Islet precursor cell (in vitro differentiated cells): ENCODE results near the gene LRRC4C.

ENCODE experiments used
- DNase-seq: peaks from one replicate; pipeline ENCODE4 v3.0.0-alpha.2; 2018

The LRRC4C gene

DNA sequence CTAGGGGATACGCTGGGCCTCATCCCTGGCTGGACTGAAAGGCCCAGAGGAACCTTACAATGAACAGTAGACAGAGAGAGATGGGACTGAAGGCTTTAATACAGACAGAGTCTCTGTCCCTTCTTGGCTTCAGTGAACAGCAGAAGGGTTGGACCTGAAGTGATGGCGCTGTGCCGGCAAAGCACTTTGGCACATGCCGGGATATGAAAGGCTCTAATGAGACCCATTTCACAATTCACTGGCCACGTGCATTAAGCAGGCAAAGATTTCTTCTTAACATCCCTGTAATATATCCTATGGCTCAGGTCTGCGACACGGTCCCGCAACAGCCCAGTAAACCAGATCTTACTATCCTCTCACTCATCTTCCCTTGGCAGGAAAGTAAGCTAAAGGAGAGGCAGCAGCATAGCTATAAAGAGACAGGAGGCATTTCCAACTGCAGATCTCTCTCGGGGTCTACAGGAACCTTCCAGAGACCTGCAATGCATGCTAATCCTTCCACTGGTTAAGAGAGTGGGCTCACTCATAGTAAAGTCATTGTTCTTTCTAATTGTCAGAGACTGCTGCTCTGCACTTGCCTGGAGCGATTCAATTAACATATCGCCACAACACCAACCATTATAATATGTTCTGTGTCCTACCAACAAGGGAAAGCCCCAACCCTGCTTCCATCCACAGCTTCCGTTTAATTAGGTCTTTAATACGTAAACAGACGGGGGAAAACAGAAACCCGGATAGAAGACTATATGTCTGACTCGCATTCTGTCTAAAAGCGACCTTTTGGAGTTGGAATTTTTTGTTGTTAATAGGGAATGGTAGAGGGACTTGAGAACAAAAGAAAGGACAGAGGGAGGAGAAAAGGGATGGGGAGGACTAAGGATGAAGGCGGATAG lies 1179.0 kb downstream of the LRRC4C start:
- peak; percentile 78 for DNase-seq

DNA sequence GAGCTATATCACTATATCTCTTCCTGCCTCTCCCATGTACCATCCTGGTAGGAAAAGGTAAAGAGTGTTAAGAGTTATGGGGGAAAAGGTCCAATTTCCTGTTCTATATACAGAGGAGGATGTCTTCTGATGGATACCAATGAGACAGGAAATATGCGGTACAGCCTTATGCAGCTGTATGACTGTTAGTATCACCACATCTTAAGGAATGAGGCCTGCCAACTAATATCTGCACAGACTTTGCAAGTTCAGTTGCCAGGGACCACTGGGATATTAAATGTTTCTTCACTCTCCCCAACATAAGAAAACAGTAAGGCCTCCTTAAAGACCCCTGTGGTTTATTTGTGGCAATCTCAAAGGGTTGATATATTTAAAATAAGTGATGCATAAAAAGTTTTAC lies 1182.5 kb downstream of the LRRC4C start:
- DNase-seq: no peak

DNA sequence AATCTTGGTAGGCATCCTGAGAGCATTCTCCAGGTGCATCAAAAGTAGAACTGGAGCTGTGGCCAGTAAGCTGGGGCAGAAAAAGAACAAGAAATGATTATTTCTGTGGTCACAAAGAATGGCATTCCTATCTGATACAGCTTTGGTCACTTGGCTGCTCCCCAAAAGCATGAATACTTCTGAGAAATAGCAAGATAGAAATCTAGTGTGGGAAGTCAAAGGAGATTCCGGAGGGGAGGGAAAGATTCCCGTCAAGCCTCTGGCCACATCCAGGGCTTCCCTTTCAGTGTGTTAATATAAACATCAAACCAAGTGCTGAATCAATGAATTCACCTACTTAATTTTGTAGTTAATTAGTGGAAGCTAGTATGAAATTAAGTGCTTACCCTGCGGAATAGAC lies 1185.4 kb downstream of the LRRC4C start:
- no peak for DNase-seq

DNA sequence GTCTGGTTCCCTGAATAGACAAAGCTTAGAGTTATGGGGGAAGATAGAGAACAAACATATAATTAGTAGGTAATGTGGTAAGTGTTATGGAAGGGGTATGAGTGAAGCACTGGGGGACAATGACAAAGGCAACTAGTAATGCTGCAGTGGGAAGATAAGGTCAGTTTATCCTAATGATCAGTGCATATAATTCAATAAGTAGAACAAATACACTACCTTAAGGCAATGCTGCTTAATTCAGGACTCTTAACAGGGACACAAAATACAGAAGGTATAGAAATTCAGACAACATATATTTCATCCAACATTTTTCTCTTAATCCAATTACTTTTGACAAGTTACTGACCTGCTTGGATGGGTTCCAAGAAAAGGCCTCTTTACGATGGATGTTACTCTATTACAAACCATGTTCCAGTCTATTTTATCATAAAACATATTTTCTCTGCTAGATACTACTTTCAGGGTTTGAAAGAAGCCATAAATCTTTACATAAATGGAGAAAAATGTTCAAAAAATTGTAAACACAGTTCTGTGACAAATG lies 1186.2 kb downstream of the LRRC4C start:
- DNase-seq: no peak

DNA sequence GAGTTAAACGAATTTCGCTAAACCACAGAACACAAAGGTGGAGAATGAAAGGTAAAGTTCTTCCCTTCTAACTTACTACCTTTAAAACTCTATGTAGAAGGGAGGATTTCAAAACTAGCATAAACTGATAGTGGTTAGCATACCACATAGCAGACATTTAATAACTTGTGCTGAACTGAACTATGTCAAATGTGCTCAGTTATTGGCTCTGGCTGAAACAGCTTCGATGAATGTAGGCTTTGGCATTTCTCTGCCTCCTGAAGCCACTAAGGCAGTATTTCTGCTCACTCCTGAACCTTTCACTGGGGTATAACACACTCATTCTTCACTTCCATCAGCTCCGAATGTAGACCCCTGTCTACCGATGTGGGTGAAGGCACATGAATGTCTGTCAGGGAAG lies 1188.1 kb downstream of the LRRC4C start:
- no peak for DNase-seq

DNA sequence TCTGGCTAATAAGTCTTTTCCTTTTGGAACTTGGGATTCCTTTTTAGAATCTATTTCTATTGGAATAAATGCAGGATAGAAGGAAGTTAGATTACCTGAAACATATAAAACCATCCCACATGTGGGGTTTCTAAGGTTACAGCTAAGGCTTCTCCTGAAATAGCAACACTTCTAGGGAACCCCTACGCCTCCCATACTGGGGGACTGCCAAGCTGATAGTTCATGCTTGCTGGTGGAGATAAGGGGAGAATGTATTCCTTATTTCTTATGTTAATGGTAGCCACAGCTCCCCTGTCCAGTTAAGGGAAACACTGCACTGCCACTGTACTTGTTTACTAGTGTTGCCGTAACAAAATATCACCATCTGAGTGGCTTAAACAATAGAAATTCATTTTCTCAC lies 1189.6 kb downstream of the LRRC4C start:
- no peak for DNase-seq

DNA sequence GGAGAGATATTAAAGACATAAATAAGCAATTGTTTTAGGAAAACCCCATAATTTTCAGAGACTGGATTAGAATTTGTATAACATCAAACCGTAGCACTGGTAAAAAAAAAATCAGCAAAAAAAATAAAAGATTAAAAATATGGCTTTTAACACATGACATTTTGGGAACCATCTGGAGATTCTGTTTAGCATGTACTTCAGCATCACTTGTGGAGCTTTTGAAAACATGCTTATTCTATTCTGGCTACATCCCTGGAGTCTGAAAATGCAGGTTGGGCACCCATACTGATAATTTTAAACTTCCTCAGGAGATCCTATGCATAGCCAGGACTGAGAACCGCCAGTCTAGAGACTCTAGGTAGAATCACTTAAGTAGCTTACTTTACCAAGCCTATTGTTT lies 1190.9 kb downstream of the LRRC4C start:
- no peak for DNase-seq

DNA sequence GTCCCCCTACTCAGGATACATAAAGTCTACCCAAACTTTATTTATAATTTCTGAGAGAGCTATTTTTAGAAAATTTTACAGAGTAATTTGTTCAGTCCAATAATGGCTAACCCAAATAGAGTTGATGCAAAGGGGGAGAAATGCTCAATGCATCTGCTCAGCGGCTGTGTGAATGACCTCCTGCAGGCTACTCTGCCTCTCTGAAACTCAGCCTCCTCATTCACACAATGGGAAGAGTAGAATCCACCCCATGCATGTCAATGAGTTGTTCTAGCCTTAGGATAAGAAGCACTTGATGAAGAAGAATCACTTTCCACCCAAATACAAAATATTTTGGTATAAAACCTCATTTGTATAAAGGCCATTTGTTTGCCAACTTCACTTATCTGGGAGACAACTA lies 1204.0 kb downstream of the LRRC4C start:
- no peak for DNase-seq

DNA sequence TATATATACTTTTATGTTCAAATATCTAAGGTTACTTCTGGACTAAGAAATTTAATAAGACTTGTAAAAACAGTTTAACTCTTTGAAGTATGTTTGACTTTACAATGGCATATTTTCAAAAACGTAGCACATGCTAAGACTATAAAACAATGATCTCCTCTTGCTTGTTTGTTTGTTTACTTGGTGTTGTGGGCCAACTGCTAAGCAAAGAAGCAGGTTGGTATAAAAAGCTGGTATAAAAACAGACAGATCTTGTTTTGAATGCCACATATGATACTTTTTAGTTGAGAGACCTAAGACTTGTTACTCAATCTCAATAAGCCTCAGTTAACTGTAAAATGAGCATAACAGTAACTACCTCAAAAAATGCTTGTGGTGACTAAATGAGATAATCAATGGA lies 1206.3 kb downstream of the LRRC4C start:
- DNase-seq: no peak

DNA sequence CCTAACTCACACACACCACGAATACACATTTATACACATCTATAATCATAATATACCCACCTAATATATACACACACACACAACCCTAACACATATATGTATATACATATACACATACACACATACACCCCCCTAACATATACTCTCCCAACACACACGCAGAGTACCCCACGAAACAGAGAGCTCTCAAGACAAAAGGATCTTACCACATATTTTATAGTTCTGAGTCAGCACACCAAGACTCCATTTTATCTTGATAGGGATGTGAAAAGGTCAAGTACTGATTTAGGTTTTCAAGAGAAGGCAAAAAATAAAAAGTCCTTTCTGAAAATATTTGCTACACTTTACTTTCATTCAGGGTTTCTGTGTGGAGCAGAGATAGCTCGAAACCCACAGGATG lies 1207.2 kb downstream of the LRRC4C start:
- no peak for DNase-seq

DNA sequence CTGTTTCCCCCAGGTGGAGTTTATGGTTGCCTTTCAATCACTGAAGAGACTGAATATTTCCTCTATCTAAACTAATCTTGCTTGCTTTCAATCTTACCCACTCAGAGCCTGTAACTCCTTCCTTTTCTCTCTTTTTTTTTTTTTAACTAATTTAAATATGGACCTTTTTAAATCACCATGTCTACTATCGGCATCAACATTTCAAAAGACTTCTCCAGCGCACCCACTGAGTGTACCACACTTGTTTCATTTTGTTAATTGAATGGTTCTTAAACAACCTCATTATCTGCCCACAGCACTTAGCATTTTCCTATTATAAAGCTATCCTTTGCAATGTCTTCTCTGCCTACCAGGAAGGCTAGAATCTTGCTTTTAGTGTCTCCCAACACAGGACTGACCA lies 1212.5 kb downstream of the LRRC4C start:
- DNase-seq: no peak

DNA sequence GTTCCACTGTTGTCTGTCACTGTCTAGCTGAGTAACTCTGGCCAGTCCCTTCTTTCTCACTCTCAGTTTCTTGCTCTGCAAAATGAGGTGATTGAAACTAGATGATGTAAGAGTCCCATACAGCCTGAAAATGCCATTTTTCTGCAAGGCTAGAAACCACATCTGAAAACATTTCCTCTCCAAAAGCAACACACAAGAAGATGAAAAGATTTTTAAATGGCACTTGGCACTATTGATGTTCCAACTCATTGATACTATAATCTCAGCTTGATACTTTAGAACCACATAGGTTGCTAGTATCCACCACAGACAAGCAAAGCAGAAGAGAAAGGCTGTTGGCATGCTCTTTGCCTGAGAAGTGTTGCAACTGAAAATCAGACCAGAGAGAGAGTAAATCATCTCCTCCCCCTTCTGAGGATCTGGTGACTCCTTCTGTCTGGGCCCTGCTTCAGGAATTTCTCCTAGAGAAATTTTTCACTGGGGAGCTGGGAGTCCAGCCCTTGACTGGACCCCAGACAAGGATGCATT lies 1217.9 kb downstream of the LRRC4C start:
- peak; percentile 81 for DNase-seq

DNA sequence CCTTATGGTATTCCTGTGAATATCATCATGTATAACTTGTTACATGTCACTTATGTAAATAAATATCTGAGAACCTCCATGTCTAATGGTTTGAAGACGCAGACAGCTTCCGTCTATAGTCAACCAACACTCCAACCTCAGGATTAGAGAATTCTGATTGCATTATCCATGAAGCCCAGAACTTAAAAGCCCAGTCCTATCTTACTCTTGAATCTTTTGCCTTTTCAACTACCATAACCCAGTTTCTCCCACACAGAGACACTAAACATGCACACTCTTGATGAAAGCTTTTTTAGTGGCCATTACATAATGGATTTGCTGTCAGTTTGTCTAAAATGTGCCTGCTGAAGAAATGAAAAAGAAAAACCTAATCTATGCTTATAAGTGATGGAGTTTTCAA lies 1219.2 kb downstream of the LRRC4C start:
- DNase-seq: no peak

DNA sequence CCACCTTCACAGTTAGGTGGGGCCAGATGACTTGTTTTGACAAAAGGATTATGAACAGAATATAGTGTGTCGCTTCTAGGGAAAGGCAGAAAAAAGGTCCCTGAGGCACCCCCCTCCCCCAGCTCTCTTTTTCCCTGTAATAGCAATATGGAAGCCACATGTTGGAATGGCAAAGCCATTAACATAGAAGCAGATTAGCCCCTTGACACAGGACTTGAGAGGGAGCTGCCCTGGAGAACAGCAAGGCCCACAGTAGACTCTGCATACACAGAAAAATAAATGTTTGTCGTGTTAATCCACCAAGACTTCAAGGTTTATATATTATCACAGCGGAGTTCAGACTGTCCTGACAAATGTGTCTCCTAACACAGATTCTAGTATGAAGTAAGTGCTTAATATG lies 1222.9 kb downstream of the LRRC4C start:
- no peak for DNase-seq

DNA sequence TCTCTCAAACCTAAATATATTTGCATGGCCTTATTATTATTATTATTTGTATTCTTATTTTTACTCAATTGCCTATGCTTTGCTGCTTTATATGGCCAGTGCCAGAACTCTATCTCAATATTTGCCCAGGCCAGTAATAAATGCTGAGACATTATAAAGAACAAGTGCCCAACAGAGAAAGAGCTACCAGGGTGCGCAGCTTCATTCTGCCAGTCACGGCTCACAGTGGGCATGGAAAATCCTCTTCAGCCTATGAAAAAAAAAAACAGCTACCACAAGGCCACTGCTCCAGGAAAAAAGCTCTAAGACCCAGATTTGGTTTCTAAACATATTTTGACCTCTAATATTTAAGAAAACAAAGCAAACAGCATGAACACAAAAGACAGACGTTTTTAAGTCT lies 1223.6 kb downstream of the LRRC4C start:
- DNase-seq: no peak

DNA sequence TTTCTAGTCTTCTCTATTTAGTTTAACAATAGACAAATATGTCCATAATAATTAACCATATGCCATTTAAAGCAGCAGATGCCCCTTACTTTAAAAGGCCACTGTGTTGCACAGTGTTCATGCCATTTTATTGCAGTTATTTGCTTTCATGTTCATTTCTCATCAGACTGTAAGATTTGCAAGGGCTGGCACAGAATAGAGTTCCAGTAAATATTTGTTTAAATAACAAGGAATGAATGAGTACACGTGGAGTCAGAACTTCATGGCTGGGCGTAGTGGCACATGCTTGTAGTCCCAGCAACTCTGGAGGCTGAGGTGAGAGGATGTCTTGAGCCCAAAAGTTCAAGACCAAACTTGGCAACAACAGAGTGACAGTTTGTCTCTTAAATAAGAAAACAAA lies 1228.6 kb downstream of the LRRC4C start:
- no peak for DNase-seq

DNA sequence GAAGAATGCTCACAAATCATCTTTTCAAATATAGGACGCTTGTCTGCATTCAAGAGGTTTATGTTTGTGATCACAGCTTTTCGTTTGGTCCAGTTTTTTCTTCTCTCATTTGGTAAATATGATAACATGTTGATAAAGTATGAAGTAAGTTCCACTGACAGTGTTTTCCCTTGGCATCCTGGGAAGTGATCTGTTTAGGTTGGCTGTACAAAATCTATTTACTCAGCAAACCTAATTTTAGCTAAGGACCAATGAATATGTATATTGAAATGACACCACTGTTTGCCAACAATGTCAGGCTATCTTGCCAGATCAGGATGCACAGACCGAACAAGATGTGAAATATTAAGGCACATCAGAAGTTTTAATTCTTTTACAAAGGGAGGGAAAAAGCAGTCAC lies 1230.8 kb downstream of the LRRC4C start:
- DNase-seq: no peak

DNA sequence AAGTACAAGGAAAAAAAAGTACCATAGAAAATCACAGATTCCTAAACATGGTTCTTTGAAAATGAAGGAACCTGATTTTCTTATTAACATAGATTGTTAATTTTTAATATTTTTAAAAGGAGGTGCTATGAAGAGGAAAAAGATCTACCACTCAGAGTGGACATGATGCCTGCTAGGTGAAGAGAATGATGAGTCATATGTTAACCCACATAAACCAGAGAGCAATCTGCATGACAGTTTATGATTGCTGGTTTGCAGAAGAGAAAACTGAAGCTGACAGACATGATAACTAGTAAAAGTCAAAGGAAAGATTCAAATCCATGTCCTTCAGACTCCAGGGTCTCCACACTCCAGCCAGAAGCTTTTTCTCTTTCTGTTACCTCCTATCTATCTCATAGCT lies 1231.7 kb downstream of the LRRC4C start:
- no peak for DNase-seq

DNA sequence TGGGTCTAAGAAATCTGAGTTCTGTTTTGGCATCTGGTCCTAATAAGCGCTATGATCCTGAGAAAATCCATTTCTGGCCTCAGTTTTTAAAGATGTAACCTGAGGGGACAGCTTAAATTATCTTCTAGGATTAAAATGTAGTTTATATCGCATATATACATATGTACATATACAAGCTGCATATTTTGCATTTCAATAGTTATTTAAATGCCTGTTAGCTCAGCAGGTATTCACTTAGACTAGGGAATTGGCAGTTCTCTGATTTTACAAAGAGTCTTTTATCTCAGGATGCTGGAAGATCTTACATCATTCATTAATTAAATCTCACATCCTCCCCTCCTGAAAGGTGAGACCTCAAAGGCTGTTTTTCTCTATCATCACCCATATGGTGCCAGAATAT lies 1232.8 kb downstream of the LRRC4C start:
- no peak for DNase-seq

DNA sequence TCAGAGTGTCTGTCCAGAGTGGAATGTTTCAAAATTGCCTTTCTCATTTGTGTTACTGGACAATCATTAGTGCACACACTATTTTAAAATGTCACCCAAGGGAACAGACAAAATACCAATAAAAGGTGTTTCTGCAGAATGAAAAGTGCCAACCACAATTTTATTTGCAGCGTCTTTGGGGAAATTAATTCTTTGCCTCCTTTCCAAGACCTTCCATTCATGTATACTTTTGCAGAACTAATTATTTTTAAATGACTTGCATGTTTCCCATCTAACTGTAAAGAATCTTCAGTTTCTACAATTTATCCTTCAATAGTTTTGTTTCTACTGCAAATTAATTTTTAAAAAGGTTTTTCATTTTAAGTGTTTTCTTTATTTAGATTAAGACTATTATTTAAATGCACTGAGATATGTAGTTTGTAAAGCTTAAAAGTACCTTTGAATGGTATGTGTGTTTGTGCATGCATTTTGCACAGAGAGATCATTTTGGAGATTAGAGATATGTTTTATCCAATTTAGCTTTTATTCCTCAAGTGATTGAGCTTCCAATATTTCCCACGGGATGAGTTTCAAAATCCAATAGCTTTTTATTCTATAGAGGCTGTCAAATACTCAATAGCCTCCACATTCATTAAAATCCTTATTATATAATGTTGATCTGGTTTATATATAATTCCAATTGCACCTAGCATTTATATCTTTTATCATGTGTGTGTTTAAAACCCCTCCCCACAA lies 1235.7 kb downstream of the LRRC4C start:
- DNase-seq: no peak

DNA sequence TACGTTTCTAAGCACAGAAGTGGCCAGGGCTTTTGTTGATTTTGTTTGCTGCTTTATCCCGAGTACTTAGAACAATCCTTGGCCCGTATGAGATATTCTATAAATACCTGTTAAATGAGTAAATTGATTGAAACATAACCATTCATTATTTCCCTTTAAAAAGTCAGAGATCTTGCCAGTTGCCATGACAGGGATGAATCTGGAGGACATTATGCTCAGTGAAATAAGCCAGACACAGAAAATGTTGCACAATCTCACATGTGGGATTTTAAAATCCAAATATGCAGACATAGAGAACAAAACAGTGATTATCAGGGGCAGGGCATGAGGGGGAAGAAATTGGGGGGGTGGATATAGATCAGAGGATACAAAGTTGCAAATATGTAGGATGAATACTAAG lies 1240.1 kb downstream of the LRRC4C start:
- DNase-seq: no peak

DNA sequence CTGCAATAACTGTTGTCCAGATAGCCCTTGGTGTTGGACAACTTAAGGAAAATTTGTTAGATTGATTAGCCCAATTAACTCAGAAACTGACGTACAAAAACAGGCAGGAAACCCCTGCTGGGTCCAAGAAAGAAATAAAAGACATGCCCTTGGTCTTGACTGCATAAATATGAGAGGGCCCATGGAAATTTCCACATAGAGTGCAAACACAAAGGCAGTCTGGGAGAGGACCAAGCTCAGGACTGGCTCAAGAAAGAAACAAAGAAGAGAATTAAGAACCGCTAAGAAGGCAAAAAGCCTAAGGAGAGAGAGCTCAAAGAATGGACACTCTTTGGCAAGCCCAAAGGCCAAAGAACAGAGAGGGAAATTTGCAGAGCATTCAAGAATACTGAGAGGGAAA lies 1243.9 kb downstream of the LRRC4C start:
- DNase-seq: no peak

DNA sequence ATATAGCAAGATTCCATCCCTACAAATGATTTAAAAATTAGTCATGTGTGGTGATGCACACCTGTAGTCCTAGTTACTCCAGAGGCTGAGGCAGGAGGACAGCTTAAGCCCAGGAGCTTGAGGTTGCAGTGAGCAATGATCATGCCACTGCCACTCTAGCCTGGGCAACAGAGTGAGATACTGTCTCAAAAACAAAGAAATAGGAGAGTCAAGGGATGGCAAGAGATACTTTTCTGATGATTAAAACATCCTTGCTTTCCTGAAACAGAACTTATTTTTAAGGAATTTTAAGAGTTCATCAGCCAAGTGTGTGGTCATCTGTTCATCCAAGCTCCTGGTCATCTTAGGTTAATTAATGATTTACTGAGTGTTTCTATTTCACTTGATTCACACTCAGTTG lies 1252.0 kb downstream of the LRRC4C start:
- DNase-seq: no peak

DNA sequence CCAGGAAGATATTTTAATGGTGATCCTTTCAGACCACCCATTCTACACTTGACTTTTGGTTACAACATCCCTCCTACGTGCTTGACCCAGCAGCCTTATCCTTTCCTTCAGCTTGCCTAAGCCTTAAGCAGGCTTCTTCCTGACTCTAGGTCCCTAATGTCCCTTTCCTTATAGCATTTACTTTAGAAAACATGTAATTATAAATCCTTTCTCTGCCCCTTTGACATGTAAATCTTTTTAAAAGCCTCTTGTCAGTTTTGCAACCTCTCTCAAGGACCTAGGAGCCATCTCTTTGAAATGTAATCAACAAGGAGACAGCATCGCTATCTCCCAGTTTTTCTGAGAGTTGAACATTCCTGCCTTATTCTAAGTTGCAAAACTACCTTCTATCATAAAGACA lies 1255.2 kb downstream of the LRRC4C start:
- DNase-seq: no peak
